DMS153 (cell line): ENCODE data around the gene VLDLR.

ENCODE experiments used
- DNase-seq: peaks from one replicate; lab custom pipeline; 2025; lab: John Stamatoyannopoulos, UW

The VLDLR gene

DNA sequence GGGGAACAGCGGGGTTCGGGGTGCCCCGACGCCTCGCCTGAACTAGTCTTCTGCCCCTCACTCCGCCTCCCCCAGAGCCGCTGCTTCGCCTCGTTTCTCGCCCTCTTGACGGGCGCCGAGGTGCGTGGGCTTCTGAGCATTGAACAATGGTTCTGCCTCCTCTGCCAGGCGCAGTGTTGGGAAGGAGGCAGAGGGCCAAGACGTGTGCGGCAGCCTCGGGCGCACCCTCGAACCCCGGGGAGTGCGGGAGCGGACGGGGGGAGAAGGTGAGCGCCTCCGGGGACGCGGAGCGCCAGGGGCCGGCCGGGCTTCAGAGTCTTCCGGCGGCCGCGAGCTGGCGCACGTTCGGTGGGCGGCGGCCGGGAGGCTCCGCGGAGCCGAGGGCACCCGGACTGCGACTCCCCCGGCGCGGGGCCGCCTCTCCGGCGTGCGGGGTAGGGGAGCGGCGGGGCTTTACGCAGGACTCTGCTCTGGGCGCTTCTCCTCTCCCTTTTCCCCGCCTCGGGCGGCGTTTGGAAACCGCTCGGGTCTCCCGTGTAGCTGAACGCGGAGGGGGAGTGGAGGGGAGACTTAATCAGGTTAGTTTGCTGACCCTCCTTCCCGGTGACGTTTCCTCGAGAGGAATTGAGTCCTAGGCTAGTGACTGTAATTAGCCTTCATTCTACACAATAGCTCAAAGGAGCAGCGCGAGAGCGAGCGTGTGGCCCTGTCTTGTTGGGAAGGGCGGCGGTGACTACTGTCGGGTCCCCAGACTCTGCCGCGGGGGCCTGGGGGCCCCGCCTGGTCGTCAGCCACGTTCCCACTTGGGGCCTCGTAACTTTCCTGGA, 1.1 kb downstream of the VLDLR start:
- DNase-seq, result no peak

DNA sequence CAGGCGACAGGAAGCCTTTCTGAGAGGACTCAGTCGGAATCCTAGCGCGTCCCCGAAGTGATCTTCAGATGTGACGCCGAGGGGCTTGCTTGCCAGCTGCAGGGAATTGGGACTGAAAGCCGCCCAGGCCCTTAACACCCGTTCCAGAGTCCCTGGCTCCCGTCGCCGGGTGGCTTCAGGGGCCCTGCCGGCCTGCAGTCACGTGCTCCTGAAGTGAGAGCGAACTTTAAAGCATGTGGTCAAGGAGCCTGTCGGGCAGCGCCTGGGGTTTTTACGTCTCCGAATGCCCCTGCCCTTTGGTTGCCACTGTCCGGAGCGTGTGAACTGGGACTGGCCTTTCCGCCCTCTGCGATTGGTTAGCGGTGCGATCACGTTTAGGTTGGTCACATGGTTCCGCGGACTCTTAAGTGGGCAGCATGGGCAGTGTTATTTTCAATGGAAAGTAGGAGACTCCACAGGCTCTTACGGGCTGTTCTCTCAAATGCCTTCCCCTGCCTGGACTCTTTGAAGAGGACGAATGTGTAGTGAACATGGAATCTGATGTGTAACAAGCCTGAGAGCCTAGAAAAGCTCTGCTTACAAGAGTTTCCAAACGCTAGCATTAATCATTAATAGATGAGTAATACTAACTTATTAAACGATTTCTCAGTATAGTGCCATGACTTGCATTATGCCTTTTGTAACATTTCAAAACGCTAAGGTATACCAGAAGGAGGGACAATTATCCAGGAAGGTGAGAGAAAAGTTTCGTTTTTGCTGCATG, 1.9 kb downstream of the VLDLR start:
- DNase-seq, result peak; percentile 20

DNA sequence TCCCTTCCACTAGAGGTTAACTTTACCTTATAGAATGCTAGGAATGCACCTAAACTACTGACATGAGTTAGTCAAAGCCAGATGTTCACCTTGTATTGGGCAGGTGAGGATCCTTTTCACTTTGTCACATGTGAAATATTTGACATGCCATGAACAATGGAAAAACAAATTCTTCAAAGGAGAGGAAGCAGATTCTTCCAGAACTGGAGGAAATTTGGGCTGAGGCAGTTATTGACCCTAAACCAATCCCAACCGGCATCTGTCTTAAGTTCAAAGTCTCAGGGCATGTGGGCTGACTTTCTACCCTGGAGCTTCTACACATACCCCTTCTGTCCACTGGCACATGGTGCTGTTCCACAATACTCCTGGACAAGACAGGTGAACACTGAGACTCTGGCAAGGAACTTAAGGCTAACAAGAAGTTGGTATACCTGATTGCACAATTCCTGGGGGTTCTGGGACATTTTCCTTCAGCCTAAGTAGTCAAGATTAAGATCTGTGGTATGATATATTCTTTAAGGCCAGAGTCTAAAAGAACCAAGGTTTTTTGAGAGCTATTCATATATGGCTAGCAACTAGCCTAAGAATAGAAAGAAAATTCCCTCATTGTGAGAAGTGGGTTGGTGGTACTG, 2.6 kb downstream of the VLDLR start:
- no peak for DNase-seq

DNA sequence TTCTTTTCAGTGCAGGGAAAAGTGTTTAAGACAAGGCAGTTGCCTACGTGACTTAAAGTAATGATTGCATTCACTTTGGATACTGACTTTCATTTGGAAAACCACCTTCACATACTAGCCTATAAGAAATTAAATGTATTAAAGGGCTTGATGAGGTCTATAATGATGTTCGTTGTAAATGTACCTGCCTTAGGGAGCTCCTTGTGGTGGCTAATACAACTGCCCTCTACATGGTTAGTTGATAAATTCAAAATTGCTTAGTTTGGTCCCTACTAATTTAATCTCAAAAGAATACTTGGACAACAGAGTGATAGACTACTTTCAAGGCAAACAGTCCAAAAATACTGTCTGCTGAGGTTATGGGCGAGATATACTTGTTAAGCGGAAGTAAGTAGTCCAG, 3.8 kb downstream of the VLDLR start:
- DNase-seq, result no peak

DNA sequence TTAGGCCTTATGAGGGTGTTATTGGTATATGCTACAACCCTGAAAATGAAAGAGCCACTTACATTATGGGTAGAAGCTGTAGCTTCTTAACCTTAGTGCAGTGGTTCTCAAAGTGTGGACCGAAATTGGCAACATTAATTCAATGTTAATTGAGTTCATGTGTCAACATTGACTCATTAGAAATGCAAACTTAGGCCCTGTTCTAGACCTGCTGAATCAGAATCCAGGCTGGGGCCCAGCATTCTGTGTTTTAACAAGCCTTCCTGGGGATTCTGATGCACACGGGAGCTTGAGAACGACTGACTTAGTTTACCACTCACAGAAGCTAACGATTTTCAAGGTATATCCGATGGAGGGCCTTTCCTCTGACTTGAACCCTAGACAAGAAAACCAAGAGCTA, 7.3 kb downstream of the VLDLR start:
- DNase-seq, result no peak

DNA sequence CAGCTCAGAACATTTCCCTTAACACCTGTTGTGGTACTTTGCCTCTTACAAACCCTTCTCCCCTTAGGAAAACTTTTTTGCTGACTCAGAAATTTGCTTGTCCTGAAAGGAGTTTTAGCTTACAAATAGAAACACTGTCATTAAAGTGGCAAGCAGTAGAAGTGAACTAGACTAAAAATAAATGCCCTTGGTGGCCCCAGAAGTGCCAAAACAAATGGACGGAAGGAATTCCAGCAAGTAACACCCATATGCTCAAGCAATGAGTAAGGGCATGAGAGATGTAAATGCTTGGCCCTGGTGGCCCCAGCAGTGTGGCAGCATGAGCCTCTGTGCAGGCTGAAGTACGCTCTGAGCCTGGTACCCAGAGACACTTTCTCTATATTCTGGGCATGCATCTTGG, 8.6 kb downstream of the VLDLR start:
- no peak for DNase-seq

DNA sequence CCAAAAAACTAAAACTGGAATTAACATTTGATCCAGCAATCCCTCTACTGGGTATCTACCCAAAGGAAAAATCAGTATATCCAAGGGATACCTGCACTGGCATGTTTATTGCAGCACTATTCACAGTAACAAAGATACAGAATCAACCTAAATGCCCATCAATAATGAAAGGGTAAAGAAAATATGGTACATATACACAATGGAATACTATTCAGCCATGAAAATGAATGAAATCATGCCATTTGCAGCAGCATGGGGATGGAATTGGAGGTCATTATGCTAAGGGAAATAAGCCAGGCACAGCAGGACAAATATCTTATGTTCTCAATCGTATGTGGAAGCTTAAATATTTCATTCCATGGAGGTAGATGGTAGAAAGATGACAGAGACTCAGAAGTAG, 9.7 kb downstream of the VLDLR start:
- no peak for DNase-seq

DNA sequence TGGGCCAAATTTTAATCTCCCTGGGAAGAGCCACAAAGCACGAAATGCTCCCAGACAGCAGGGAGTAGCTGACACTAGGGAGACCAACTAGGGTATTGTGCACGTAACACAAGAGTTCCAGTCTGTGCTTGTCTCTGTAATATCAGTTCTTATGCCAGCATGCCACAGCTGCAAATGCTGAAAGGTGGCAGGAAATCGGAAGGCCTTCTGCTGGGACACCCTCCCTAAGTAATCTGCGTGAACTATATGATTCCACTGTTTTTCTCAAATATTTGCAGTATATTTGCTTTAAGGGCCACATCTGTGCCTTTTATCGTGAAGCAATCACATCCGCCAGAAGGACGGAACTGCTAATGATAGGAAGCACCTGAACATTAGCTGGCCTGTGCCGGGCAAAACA, 12.6 kb downstream of the VLDLR start:
- no peak for DNase-seq

DNA sequence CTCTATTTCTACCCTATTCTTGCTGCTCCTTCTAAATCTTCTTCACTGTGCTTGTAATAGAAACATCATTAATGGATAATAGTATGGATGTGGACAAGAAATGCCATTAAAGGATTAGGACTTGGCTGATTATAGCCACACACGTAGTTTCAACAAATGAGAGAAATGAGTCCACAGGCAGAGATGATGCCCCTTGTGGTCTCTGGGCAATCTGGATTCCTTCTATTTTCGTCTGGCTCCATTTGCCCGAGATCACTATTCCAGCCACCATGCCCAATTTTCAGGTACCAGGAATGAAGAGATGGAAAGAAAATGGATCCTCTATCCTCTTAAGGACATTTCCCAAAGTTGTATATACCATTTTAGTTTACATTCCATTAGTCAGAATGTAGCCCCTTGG, 13.2 kb downstream of the VLDLR start:
- no peak for DNase-seq

DNA sequence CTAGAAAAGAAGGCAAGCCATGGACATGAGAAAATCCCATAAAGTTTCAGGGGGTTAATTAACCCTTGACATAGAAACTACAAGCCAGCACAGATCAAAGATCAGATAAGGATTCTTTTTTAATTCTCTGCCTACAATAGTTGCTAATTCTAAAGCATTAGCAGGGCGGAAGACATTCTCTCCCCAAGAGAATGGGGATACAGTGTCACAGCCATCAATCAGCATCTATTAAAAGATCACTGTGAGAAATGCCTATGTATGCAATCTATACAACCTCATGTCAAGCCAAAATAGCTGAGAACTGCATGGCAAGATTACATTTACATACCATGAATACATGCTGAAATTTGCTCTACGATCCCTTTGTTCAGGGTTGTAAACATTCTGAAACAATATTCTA, 14.3 kb downstream of the VLDLR start:
- DNase-seq, result no peak

DNA sequence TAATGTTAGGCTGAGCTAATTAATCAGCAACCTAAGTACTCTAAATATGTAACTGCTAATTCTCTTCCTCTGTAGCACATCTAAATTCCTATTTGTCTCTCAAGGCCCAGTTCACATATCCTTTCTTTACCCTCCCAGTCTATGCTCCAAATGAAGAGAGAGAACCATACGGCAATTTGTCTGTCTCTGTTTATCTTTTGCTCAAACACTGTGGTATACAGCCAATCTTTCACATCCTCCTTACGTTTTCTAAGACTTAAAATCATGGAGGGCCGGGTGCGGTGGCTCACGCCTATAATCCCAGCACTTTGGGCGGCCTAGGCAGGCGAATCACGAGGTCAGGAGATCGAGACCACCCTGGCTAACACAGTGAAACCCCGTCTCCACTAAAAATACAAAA, 15.8 kb downstream of the VLDLR start:
- no peak for DNase-seq

DNA sequence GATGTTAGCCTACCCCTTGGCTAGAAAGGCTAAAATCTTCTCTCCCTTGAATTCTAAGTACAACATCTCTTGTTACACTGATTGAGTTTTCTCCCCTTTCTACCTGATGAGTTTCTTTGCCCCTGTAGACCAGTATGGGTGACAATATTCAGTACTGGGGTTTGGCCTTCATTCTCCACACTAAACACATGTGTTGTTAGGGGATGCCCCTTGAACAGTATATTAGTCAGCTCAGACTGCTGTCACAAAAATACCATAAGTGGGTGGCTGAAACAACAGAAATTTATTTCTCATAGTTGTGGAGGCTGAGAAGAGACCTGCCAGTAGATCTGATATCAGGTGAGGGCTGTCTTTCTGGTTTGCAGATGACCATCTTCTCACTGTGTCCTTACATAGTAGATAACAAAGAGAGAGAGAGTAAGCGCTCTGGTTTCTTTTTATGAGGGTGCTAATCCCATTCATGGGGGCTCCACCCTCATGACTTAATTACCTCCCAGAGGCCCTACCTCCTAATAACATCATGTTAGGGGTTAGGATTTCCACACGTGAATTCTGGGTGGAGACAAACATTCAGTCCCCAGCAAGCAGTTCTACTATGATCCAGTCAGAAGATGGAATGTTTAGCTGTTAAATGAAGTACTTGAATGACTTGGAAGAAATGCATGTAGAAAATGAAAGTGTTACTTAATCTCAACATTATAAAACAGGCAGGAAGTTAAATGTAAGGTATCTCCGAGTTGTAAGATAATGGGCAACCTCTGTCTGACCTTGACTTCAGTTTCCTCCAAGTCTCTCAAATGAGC, 17.5 kb downstream of the VLDLR start:
- no peak for DNase-seq

DNA sequence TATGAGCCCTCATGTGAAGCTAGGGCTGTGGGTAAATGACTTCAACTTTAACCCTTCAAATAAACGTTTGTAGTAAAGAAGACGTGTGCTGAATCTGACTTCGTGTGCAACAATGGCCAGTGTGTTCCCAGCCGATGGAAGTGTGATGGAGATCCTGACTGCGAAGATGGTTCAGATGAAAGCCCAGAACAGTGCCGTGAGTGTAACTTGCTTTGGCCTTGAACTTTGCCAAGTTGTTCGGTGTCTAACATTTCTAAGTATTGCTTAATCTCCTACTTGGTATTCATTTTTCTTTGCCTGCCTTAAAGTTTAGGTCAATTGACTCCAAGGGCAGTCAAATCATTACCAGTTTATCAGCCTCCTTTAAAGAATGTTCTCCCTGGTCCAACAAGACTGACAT, 18.2 kb downstream of the VLDLR start:
- no peak for DNase-seq

DNA sequence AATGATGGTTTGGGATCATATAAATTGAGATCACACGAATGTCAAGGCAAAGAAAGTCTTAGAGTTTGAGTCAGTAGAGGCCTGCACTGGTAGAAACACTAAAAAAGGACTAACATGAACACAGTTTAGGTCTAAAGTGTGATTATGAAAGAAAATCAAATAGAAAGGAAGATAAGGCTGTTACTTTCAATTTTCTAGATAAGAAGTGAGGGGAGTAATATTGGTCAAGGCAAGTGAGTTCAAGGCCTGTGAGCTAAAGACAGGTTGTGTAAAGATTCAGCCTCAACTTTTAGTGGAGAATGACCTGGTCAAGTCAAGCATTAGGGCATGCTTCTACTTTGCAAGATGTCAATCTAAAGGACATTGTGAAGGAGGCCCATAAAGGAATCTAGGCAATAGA, 19.0 kb downstream of the VLDLR start:
- no peak for DNase-seq

DNA sequence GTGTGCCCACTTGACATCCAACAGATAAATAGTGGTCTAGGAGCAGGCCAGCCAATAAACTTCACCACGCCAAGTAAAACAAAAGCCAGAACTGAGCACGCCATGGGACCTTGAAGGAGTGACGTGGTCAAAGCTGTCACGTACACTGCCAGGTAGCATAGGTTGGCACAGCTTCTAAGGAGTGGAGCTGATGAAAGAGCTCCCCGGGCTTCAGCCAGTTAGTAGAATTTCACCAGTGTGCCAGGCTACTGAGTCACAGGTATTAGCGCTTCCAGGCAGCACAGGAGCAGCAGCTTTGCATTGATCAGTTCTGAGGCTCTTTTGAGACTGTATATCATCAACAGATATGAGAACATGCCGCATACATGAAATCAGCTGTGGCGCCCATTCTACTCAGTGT, 19.4 kb downstream of the VLDLR start:
- no peak for DNase-seq

DNA sequence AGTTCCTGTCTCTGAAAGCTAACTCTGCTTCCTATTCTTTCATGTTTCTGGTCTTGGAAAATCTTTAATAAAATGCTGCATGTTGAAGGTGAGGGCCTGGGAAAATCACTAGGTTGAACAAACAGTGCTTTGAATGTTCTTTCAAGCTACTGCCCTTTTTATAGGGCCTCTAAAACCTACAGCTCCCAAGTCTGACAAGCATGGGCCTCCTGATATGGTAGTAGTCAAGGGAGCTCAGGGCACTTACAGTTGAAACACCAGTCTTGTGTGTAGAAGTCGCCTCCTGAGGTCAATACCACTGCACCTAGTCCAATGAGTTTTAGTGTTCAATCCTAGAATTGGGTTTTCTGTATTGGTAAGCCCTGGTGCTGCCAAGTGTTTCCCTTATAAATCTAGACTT, 20.5 kb downstream of the VLDLR start:
- no peak for DNase-seq

DNA sequence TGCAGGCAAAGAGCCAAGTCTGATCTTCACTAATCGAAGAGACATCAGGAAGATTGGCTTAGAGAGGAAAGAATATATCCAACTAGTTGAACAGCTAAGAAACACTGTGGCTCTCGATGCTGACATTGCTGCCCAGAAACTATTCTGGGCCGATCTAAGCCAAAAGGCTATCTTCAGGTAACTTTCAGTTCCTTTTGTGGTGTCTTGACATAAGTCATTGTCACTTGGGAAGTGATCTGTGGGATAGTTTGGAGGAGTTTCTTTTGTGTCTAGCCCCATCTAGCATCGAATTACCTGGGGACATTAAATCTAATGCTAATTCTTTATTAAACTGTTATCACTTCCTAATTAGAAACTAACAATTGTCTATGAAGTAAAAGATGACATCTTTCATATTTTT, 24.0 kb downstream of the VLDLR start:
- no peak for DNase-seq

DNA sequence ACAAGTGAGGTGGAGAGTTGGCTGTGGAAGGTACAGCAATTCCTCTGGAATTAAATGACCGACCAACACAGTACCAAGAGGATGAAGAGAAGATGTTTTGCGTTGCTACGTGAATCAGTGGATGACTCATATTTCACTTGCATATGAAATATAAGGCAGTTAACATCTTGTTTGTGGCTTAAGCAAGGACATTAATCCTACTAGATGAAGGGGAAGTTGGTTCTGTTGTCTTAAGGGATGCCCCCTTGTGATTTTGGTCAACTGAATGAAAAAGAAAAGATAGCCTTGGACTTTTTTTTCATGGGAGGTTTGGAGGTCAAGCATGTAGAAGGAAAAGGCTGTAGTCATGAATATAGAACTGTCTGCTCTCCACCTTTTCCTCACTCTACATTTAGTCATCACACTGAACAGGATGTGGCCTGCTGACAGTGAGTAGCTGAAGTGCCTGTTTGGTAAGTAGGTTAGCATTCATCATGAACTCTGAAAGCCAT, 33.9 kb downstream of the VLDLR start:
- no peak for DNase-seq

DNA sequence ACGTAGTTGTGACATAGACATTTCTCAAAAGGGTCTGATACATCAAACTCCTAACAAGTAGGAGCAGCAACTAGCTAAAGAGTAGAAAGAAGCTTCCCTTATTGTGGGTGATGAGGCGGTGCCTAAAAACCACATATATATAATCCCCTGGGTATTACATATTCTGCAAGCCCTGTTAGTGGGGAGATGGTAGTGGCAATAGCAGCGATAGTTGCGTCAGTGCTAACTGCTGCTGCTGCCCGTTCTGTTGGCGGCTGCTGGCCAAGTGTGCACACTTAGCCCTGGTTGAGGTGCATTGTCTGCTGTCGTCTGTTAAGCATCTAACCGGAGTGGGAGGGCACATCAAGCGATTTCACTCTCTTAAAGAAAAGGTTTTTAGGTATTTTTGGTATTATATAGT, 35.8 kb downstream of the VLDLR start:
- no peak for DNase-seq

DNA sequence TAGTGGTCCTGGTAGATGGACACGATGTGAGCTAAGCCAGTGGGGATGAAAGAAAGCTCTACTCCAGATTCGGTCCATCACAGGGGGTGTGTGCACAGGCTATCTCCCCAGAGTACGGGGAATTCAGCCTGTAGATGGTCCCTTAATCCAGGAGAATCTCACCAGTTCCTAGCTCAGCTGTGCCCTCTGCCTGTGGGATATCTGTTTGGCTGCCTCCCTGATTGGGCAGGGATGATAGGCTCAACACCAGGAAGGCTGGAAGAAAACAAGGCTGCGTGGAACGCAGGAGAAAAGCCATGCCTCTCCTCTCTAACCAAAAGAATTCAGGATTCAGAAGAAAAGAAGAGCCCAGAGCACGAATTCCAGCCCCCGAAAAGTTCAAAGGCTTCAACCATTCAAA, 40.9 kb downstream of the VLDLR start:
- no peak for DNase-seq

DNA sequence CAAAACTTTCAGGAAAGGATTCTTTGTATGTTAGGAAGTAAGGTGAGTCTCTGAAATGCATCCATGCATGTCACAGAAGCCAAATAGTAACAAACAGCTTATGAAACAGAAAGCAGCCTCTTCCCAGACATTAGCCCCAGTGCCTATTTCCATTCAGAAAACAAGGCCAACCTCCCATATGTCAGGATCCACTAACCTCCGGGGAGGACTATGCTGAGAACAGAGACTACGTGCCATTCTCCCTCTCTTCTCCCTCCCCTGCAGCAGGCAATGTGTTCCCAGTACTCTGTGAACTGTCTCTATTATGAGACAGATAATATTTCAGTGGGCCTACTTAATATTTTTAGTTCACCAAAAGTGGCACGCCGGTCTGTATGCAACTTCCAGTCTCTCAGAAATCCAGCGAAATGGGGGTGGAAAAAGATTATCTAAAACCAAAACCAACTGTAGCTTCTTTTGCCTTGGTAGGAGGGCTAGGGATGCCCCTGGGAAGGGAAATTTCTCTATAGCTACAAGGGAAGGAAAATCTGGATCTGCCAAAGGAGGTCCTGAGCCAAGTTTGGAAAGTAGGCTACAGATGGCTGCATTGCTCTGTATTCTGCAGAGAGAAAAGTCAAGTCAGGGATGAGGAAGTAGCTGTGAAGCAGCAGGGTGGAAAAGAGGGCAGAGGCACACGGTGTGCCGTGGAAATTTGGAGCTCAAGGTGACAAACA, 42.0 kb downstream of the VLDLR start:
- no peak for DNase-seq
